GM19240 (cell line): ENCODE measurements around the gene GLB1L.
"Not testable (repeated sequence)": the region's sequence is repeated elsewhere in the genome, so short reads cannot be mapped to it uniquely, and the experiment has no call there.

Experiments used
- DNase-seq: peaks from one replicate; pipeline ENCODE4 v3.0.0; 2011; ENCODE audit warnings: low spot score; ENCODE audit not compliant: insufficient read length

Gene GLB1L

DNA sequence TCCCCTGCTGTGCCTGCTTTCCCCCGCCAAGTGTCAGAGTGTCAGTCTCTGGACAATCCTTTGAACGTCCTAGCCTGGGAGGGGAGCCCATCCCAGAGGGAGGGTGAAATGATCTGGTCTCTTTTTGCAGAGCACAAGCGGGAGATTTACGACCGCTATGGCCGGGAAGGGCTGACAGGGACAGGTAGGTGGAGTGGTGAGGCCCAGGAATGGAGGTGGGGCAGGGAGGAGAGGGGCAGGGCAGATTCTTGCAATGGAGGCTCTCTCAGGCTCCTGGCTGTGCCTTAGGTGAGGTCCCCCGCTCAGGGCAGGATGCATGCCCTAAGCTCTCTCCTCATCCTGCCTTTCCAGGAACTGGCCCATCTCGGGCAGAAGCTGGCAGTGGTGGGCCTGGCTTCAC is 36.3 kb upstream of the GLB1L start:
- no peak for DNase-seq

DNA sequence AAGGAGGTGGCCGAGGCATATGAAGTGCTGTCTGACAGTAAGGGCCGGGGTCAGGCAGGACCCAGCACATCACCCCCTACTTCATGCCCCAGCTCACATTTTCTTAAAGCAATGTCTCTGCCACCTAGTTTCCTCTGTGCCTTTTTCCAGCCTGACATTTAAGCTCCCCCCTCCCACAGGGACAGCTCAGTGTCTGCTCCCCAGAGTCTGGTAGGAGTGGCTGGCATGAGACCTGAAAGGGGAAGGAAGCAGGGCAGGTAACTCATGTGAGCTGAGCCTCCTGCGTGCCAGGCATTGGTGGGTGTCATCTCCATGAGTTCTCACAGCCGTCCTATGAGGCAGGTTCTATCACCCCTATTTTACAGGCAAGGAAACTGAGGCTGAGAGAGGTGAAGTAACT is 35.4 kb upstream of the GLB1L start:
- no peak for DNase-seq

DNA sequence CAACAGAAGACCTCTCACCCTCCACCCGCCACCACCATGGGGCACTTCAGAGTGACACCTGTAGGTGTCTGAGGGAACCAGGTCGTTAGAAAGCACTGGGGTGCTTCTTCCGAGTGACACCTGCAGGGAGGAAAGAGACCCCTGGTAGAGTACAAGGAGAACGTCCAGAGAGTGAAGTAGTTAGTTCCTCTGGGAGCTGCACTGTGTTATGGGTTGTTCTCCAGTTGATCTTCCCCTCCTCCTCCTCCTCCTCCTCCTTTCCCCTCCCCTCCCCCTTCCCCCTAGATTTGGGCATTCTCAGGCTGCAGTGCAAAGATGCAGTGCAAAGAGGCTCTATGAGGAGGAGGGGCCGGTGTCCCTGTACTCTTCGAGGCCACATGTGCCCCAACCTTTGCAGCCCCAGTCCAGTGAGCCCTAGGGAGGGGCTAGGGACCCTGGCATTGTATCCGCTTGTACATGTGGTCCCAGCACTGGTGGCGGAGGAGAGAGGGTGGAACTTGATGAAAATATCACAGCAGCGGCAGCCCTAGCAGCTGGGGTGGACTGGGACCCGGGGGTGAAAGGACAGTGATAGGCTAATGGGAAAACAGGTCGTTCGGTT is 34.8 kb upstream of the GLB1L start:
- DNase-seq: no peak

DNA sequence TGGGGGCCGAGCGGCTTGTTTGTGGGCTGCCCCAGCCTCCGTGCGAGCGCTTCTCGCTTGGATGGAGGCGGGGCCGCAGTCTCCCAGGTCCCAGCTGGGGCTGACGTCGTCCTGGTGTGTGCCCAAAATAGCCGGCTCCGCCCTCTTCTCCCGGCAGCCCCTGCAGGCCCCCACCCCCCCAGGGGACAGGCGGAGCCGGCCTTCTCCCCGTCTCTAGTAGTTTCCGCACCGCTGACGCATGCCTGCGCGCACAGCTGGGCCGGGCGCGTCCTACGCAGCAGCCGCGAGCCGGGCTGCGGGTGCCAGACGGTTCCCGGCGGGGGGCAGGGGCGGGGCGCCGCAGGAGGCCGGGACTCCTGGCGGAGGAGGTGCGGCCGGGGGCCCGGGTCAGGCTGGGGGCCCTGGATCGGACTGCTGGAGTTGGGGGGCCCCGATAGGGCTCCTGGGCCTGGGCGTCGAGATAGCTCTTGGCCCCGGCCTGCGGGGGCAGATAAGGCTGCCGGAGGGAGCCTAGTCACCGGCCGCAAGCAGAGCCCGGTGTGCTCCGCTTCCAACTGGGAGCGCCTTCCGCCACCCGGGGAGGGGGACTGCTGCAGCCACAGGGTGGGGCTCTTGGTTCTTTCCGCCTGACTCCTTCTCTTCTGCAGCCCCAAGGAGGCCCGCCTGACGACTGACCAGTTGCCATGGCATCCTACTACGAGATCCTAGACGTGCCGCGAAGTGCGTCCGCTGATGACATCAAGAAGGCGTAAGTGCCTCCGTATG is 34.1 kb upstream of the GLB1L start, which contains the start of gene DNAJB2:
Gene DNAJB2, plus strand, starts transcription at position 216 of the 765 bp plus-strand sequence. Its CDS starts 468 bp downstream, at position 684.
- DNase-seq: peak; percentile 100

- no peak for DNase-seq
These were observed 33.5 kb upstream of the GLB1L start for GRCh38 chr2:219278655-219279150.

DNA sequence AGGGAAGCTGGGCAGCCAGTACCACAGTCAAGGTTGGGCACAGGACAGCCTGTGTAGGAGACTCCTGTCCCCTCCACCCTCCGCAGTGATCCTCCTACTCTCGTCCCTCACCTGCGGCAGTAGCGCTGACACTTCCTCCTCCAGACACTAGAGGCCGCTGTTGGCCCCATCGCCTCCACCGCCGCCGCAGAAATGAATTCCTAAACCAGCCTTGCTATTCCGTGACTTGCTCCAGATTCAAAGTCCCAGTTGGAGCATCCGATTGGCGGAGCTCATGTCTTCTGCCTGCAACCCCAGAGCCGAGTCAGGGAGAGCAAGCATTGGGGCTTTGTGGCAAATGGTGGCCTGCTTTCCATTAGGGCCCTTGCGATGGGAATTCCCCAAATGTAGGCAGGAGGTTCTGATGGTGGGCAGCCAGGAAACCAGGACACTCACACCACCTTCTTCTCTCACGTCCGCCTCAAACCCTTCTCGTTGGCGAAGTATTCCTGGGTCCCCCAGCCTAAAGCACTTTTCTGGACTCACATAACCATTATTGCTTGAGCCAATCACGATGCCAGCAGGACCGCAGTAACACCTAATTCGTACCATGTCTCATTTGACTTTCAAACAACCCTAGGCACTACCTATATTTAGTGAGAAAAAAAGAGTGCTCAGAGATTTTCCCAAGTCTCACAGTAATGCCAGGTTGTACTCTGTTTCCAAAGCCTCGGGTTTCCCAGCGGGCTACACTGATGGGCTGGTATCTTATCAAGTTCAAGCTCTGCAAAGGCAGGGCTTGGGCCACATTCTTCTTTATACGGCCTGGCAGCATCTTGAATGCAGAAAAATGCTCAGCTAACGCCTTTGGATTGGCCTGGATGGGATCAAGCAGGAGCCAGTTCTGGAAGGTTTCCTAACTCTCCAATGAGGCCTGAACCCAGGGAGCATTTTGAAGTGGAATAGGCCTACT is 32.7 kb upstream of the GLB1L start:
- peak; percentile 69 for DNase-seq

DNA sequence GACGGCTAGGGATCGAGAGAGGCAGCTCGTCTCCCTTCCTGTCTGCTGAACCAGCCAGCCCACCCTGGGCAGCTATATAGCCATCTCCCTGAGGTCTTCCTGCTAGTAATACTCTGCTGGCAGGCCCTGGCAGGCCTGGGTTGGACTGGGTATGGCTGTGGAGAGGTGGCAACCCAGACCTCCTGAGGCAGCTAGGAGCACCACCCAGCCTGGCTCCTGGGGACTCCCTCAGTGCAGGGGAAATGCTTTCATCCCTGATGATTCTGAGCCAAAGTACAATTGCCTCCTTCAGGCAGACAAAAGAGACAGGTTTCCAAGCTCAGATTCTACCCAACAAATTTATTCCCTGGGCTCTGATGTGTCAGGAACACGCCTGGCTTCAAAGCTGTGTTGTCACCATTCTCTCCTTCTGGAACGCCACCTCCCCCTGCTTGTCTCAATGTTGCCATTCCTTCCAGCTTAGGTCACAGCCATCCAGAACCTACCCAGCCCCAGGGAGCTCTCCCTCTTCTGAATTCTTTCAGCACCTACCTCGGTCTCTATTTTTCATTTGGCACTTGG is 29.2 kb upstream of the GLB1L start:
- DNase-seq: no peak

- no peak for DNase-seq
These were observed 28.7 kb upstream of the GLB1L start for GRCh38 chr2:219273937-219274336.

DNA sequence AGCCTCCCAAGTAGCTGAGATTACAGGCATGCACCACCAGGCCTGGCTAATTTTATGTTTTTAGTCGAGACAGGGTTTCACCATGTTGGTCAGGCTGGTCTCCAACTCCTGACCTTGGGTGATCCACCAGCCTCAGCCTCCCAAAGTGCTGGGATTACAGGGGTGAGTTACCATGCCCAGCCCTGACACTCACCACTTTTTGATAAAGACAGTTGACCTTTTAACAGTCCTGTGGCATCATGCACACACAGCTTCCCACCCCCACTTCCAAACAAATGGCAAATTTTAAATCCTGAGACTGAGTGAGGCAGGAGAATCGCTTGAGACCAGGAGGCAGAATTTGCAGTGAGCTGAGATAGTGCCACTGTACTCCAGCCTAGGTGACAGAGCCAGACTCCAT is 27.8 kb upstream of the GLB1L start:
- no peak for DNase-seq

DNA sequence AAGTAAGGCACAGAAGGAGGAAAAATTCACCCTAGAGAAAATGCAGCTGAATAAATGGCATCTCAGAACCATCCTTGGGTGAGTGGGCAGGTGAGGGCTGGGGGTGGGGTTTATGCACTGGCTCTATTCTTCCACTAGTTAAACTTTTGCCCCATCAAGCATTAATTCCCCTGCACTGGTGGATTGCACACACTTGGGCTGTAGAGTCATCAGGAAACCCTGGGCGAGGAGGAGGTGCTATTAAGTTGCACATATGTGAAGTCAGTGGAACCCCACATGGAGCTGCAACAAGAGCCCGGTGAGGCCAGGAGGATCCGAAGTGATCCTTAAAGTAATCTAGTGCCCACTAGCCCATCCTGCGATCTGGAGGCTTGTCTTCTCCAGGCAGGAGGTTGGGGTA is 27.1 kb upstream of the GLB1L start:
- no peak for DNase-seq

DNA sequence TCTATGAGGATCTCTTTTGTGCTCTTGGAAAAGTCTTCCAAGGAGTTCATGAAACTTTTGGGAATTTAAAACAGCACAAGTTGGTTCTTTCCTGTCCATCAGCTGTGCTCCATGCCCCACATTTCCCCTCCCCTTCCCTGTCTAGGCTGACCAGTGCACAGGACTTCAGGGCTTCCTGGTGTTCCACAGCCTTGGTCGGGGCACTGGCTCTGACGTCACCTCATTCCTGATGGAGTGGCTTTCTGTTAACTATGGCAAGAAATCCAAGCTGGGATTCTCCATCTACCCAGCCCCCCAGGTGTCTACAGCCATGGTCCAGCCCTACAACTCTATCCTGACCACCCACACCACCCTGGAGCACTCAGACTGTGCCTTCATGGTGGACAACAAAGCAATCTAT is 25.8 kb upstream of the GLB1L start:
- no peak for DNase-seq

DNA sequence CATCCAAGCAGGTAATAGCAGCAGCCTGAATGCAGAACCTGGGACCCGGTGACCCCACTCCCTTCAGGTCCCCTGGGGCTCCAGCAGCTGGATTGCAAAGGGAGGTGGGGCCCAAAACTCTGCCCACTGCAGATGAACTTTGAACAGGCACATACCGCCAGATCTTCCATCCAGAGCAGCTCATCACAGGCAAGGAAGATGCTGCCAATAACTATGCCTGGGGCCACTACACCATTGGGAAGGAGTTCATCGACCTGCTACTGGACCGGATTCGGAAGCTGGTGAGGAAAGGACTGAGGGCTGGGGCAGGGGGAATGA is 24.8 kb upstream of the GLB1L start:
- no peak for DNase-seq

DNA sequence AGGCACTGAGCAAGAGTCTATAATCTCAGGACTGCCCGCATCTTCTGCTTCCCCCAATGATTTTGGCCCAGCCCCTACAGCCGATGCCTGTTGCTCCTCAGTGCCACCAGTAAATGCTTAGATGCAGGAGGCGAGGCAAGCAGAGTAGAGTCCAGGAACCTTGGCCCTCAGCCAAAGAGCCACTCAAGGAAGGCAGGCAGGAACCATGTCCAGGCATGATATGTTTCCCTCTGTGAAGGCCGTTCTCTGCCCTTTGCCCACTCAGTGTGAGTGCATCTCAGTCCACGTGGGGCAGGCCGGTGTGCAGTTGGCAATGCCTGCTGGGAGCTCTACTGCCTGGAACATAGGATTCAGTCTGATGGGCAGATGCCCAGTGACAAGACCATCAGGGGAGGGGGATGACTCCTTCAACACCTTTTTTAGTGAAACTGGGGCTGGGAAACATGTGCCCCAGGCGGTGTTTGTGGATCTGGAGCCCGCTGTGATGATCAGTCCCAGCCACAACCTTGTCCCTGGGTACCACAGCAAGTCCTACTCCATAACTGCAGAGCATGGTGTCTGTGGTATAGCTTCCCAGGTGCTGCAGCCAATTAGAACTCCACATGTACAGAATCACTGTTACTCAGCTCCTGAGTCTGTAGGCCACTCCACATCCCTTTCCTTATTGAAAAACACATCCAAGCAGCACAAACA is 24.3 kb upstream of the GLB1L start:
- no peak for DNase-seq

DNA sequence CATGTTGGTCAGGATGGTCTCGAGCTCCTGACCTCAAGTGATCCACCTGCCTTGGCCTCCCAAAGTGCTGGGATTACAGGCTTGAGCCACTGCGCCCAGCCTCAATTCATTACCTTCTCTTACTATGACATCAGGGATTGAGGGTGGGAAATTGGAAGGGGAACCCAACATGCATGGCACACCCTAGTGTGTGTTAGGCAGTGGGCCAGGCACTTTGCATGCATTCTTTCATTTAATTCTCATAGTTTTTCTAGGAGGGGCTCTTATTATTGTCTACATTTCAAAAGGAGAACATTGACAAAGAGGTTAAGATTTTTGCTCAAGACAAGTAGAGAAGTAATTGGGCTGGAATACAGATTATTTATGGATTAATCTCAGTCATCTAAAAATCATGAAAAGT is 23.1 kb upstream of the GLB1L start:
- no peak for DNase-seq

- DNase-seq: no peak
These were observed 21.6 kb upstream of the GLB1L start for GRCh38 chr2:219266886-219267285.

- no peak for DNase-seq
These were observed 21.0 kb upstream of the GLB1L start for GRCh38 chr2:219266232-219266631.

- no peak for DNase-seq
These were observed 16.0 kb upstream of the GLB1L start for GRCh38 chr2:219261024-219261855.

DNA sequence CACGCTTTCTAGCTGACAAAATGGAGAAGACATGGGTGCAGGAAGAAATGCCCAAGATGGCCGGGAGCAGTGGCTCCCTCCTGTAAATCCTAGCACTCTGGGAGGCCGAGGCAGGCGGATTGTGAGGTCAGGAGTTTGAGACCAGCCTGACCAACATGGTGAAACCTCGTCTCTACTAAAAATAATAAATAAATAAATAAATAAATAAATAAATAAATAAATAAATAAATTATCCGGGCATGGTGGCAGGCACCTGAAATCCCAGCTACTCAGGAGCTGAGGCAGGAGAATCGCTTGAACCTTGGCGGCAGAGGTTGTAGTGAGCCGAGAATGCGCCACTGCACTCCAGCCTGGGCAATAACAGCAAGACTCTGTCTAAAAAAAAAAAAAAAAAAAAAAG is 13.7 kb upstream of the GLB1L start:
- not testable (repeated sequence) for DNase-seq

DNA sequence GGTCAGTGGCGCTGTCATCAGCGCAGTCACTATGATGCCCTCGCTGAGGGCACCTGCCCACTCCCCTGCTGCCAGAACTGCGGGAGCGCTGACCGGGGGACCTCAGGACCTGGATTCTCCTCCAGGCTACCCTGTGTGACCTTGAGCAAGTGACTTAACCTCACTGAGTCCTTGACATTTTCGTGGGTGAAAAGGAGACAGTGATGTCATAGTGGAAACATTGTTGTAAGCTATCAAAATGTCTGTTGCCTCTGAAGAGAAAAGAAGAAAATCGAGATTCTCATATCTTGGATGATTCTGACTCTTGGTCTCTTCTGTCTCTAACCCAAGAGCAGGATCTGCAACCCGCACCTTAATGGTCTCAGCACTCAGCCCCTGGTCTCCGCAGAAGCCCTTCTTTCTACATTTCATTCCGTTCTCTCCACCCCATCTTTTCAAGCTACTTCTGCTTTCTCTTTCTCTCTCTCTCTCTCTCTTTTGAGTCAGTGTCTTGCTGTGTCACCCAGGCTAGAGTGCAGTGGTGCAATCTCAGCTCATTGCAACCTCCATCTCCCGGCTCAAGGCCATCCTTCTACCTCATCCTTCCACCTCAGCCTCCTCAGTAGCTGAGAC is 9.5 kb upstream of the GLB1L start:
- DNase-seq: no peak
